NCI-H446 treated with DMSO at 0.1 percent for 48 hours (cell line): ENCODE results near the gene MAP4K3.

ENCODE experiments used
- DNase-seq: peaks from one replicate; lab custom pipeline; 2025; lab: John Stamatoyannopoulos, UW

Gene MAP4K3

GRCh38 chr2:39436592-39437521 is at the start of gene MAP4K3:
MAP4K3 (minus strand) TSS chr2:39437285; CDS start chr2:39436987, 298 bp downstream.
- peak; percentile 88 for DNase-seq

GRCh38 chr2:39486071-39486470 is 49.0 kb upstream of the MAP4K3 start:
- DNase-seq = no peak

- DNase-seq = peak; percentile 34
These were observed 47.8 kb upstream of the MAP4K3 start for GRCh38 chr2:39484620-39485495.

GRCh38 chr2:39484206-39484605 is 47.1 kb upstream of the MAP4K3 start:
- DNase-seq = no peak

GRCh38 chr2:39483534-39483933 is 46.4 kb upstream of the MAP4K3 start:
- no peak for DNase-seq

- DNase-seq = no peak
These were observed 44.5 kb upstream of the MAP4K3 start for GRCh38 chr2:39481611-39482010.

- no peak for DNase-seq
These were observed 42.6 kb upstream of the MAP4K3 start for GRCh38 chr2:39479696-39480095.

- no peak for DNase-seq
These were observed 42.1 kb upstream of the MAP4K3 start for GRCh38 chr2:39479053-39479670.

- no peak for DNase-seq
These were observed 39.4 kb upstream of the MAP4K3 start for GRCh38 chr2:39476524-39476923.

- DNase-seq = no peak
These were observed 37.9 kb upstream of the MAP4K3 start for GRCh38 chr2:39475006-39475405.

GRCh38 chr2:39470580-39470979 is 33.5 kb upstream of the MAP4K3 start:
- no peak for DNase-seq

GRCh38 chr2:39469807-39470206 is 32.7 kb upstream of the MAP4K3 start:
- no peak for DNase-seq

GRCh38 chr2:39468579-39469451 is 31.7 kb upstream of the MAP4K3 start:
- DNase-seq = no peak

GRCh38 chr2:39466311-39466710 is 29.2 kb upstream of the MAP4K3 start:
- no peak for DNase-seq

GRCh38 chr2:39464864-39465263 is 27.8 kb upstream of the MAP4K3 start:
- no peak for DNase-seq

- DNase-seq = no peak
These were observed 18.7 kb upstream of the MAP4K3 start for GRCh38 chr2:39455826-39456225.

GRCh38 chr2:39452396-39452795 is 15.3 kb upstream of the MAP4K3 start:
- DNase-seq = no peak

GRCh38 chr2:39451954-39452353 is 14.9 kb upstream of the MAP4K3 start:
- DNase-seq = no peak

GRCh38 chr2:39448169-39448502 is 11.1 kb upstream of the MAP4K3 start:
- DNase-seq = no peak

- no peak for DNase-seq
These were observed 10.4 kb upstream of the MAP4K3 start for GRCh38 chr2:39447266-39448168.
